Measurements from ENCODE around the gene FLT3LG.

DNA sequence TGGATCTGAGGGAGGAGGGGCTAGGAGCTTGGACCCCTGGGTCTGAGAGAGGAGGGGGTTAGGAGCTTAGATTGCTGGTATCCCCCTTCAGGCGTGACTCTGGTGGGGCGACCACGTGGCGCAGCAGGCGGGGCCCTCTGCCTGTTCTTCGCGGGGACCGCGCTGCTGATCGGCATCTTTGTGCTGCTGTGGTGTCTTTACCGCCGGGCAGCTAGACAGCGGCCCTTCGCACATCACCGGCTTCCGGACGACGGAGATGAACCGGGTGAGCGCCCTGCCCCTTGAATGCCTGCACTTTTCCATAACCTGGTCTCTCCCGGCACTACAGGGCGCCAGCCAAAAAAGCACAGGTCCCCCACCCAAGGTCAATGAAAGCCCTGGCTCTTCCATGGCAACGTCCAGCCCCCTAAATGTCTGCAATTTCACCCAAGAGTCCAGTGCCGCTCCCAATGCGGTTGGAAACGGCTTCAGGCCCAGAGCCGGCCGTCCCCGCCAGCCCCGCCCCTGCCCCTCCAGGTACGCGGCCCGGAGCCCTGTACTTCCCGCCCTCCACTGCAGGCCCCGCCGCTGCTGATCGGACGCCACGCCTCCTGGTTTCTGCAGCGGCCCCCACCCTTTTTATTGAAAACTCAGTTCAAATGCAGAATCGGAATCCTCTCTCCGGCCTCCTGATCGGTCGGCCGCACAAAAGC lies 46.0 kb upstream of the FLT3LG start:
- no peak for TF ChIP-seq POLR2AphosphoS5 (IDR thresholded peaks at IDR 0.05)
- TF ChIP-seq, protein P1, sequence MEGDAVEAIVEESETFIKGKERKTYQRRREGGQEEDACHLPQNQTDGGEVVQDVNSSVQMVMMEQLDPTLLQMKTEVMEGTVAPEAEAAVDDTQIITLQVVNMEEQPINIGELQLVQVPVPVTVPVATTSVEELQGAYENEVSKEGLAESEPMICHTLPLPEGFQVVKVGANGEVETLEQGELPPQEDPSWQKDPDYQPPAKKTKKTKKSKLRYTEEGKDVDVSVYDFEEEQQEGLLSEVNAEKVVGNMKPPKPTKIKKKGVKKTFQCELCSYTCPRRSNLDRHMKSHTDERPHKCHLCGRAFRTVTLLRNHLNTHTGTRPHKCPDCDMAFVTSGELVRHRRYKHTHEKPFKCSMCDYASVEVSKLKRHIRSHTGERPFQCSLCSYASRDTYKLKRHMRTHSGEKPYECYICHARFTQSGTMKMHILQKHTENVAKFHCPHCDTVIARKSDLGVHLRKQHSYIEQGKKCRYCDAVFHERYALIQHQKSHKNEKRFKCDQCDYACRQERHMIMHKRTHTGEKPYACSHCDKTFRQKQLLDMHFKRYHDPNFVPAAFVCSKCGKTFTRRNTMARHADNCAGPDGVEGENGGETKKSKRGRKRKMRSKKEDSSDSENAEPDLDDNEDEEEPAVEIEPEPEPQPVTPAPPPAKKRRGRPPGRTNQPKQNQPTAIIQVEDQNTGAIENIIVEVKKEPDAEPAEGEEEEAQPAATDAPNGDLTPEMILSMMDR (IDR thresholded peaks at IDR 0.05) = no peak
- TF ChIP-seq POLR2A (IDR thresholded peaks at IDR 0.05) = no peak

Data from sigmoid colon (tissue), 4 donors.